Osteoblast (primary cell): ENCODE results near the gene AFF3. TPM values are rescaled to one million over a fixed set of nuclear protein-coding genes. Genes with fewer than 3 reads are reported as not detected.

Experiments
- DNase-seq: peaks from one replicate; pipeline ENCODE4 v3.0.0; 2011; ENCODE audit warnings: low spot score, mixed read lengths; ENCODE audit not compliant: insufficient read length; ENCODE audit errors: missing footprints
- H2AFZ ChIP-seq: 2 replicates; pipeline ENCODE4 v1.6.0; 2011; ENCODE audit warnings: mild to moderate bottlenecking, low read length
- H3K27ac ChIP-seq: 2 replicates; pipeline ENCODE4 v1.5.1; 2011; ENCODE audit warnings: mild to moderate bottlenecking, low read depth, low read length, moderate library complexity
- H3K27me3 ChIP-seq: 2 replicates; pipeline ENCODE4 v1.6.0; 2012; ENCODE audit warnings: mild to moderate bottlenecking, control low read depth, inconsistent platforms, low read length, moderate library complexity; ENCODE audit not compliant: insufficient read depth
- H3K36me3 ChIP-seq: 2 replicates; pipeline ENCODE4 v1.5.1; 2011; ENCODE audit warnings: mild to moderate bottlenecking, low read length, control low read depth, moderate library complexity; ENCODE audit not compliant: insufficient read depth
- H3K4me1 ChIP-seq: 2 replicates; pipeline ENCODE4 v1.5.1; 2011; ENCODE audit warnings: mild to moderate bottlenecking, low read length, control low read depth, moderate library complexity; ENCODE audit not compliant: insufficient read depth
- H3K4me2 ChIP-seq: 2 replicates; pipeline ENCODE4 v1.6.0; 2011; ENCODE audit warnings: mild to moderate bottlenecking, low read length; ENCODE audit not compliant: insufficient read depth
- H3K4me3 ChIP-seq: fragments of 200-600 bp; sonication (generic); 3 replicates; pipeline ENCODE4 v1.5.1; 2012; ENCODE audit warnings: mild to moderate bottlenecking, low read length, inconsistent platforms; ENCODE audit not compliant: insufficient read depth
- H3K79me2 ChIP-seq: 2 replicates; pipeline ENCODE4 v1.6.0; 2012; ENCODE audit warnings: mild to moderate bottlenecking, low read length, control low read depth, inconsistent platforms; ENCODE audit not compliant: insufficient read depth
- H3K9me3 ChIP-seq: 2 replicates; pipeline ENCODE4 v1.5.1; 2011; ENCODE audit warnings: low read depth, low read length, control low read depth
- H4K20me1 ChIP-seq: 2 replicates; pipeline ENCODE4 v1.6.0; 2012; ENCODE audit warnings: mild to moderate bottlenecking, low read length, control low read depth; ENCODE audit not compliant: insufficient read depth
- total RNA-seq: library from RNA; depleted of rRNA; stranded (reverse); fragments of >200 nt; gene quantifications from 2 replicates; pipeline ENCODE4 v1.2.3, GENCODE V29; 2012
- TF ChIP-seq, protein P1 (sequence below): IDR thresholded peaks from 2 replicates; pipeline ENCODE4 v1.5.1; 2011; ENCODE audit warnings: mild to moderate bottlenecking, low read depth, low read length, moderate library complexity; ENCODE audit errors: extremely low read depth

The AFF3 gene
- total RNA-seq, 1 donor: 4.3 TPM

DNA sequence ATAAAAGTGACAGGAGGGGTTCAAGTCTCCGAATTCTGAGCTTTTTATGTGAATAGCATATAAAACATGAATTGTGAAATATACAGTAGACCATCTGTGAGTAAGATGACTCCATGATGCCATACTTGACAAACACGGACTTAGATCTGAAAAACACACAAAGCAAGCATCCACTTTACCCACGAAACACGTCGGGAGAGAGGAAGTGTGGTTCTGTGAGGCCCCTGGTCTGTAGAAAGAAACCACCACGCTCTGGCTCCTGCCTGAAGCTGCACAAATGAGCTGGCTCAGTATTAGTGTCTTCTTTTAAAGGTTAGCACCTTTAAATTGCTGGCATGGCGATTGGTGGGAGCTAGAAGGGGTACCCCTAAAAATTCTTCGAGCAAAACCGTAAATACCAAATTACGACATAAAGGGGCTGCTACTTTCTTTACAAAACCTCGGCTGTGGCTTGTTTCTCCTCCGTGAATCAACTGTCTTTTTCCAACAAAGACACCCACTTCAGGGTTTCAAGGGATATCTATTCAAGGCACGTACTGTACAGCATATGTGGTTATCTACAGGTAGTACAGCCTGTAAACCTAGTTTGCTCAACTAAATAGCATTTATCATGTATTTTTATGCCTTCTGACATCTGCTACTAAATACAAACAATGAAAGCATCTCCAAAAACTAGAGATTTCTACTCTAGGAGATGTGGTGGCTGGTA lies 70.9 kb downstream of the AFF3 start:
- Histone ChIP-seq H3K4me1 (no peaks in the 10 kb centered on the region), H2AFZ (no peak overlapping the region), H3K9me3 (no peaks in the 10 kb centered on the region), H3K27ac (no peak overlapping the region), H3K36me3 (no peaks in the 10 kb centered on the region), H3K4me3 (no peak overlapping the region), H3K4me2 (no peak overlapping the region), H3K79me2 (no peaks in the 10 kb centered on the region), H4K20me1 (no peaks in the 10 kb centered on the region), H3K27me3 (peaks cover 32% of the 10 kb centered on the region)
- no peak for DNase-seq
- TF ChIP-seq, protein P1, sequence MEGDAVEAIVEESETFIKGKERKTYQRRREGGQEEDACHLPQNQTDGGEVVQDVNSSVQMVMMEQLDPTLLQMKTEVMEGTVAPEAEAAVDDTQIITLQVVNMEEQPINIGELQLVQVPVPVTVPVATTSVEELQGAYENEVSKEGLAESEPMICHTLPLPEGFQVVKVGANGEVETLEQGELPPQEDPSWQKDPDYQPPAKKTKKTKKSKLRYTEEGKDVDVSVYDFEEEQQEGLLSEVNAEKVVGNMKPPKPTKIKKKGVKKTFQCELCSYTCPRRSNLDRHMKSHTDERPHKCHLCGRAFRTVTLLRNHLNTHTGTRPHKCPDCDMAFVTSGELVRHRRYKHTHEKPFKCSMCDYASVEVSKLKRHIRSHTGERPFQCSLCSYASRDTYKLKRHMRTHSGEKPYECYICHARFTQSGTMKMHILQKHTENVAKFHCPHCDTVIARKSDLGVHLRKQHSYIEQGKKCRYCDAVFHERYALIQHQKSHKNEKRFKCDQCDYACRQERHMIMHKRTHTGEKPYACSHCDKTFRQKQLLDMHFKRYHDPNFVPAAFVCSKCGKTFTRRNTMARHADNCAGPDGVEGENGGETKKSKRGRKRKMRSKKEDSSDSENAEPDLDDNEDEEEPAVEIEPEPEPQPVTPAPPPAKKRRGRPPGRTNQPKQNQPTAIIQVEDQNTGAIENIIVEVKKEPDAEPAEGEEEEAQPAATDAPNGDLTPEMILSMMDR: no peak

DNA sequence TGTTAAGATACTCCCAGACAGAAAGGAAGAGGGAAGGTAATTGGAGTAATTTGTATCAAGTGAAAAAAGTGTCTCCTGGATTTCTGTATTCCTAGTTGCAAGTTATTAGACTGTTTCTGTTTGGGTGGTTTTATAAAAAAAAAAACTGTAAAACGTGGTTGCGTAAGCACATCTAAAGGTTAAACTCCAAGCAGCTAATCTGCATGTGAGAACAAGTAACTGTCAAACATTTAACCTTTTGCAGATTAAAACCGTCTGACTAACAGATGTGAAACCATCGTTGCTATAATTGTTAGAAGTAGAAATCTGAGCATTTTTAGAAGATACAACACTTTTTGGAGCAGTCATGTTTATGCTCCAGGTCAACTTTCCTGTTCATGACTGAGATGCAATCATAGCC lies 72.3 kb downstream of the AFF3 start:
- Histone ChIP-seq H3K9me3 (no peaks in the 10 kb centered on the region), H3K4me3 (no peak overlapping the region), H4K20me1 (no peaks in the 10 kb centered on the region), H3K79me2 (no peaks in the 10 kb centered on the region), H3K4me2 (no peak overlapping the region), H3K27ac (no peak overlapping the region), H2AFZ (no peak overlapping the region), H3K27me3 (peaks cover 25% of the 10 kb centered on the region), H3K4me1 (no peaks in the 10 kb centered on the region), H3K36me3 (no peaks in the 10 kb centered on the region)
- DNase-seq: no peak
- TF ChIP-seq, protein P1: no peak

DNA sequence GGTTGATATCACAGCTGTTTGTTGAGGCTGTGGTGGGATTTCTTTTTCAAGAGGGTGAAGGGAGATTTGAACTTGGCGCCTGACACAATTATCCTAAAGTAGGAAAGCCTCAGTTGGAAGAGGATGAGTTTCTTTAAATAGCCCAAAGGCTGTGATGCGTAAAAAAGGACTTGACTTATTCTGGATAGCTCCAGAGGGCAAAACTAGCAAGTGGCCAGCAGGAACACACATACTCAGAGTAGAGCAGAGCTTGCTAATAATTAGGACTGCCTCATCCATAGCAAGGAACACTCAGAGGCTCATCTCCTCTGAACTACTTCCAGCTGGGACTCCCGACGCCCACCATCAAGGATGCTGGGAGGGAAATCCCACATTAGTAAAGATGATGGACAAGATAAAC lies 74.0 kb downstream of the AFF3 start:
- Histone ChIP-seq H2AFZ (no peak overlapping the region), H3K4me3 (no peak overlapping the region), H3K4me1 (no peaks in the 10 kb centered on the region), H3K4me2 (no peak overlapping the region), H3K36me3 (no peaks in the 10 kb centered on the region), H3K9me3 (no peaks in the 10 kb centered on the region), H3K79me2 (no peaks in the 10 kb centered on the region), H4K20me1 (no peaks in the 10 kb centered on the region), H3K27ac (no peak overlapping the region), H3K27me3 (peaks cover 19% of the 10 kb centered on the region)
- TF ChIP-seq, protein P1: no peak
- DNase-seq: no peak

DNA sequence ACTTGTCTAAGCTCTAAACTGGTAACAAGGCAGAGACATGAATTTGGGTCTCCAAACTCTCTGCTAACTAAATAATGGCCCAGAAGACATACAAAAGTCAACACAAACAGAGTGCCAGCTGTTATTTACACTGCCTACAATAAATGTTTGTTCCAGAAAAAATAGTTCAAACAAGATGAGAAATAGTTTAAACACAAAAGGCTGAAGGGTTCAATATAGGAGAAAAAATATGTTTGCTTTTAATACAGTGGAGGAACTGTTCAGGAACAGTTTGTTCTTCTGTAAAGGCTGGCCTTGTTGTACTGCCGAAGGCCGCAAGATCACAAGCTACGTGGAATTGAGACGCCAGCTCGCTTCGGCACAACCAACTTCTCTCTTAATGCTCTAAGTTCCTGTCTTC lies 74.6 kb downstream of the AFF3 start:
- DNase-seq: no peak
- TF ChIP-seq, protein P1: no peak

More for the DNA sequence above, 74.6 kb downstream of the AFF3 start:
- no peaks in the 10 kb centered on the region for H3K9me3 ChIP-seq
- H3K4me3 ChIP-seq: no peak overlapping the region
- no peaks in the 10 kb centered on the region for H3K79me2 ChIP-seq
- no peak overlapping the region for H3K27ac ChIP-seq
- H3K4me2 ChIP-seq: no peak overlapping the region
- no peak overlapping the region for H2AFZ ChIP-seq
- H3K36me3 ChIP-seq: no peaks in the 10 kb centered on the region
- no peaks in the 10 kb centered on the region for H4K20me1 ChIP-seq
- H3K27me3 ChIP-seq: peaks cover 19% of the 10 kb centered on the region
- no peaks in the 10 kb centered on the region for H3K4me1 ChIP-seq
